HG03354 (cell line): Measurements from ENCODE around the gene TNFRSF13B.

Experiments
- ATAC-seq: cut with Tn5 transposase; IDR thresholded peaks from one replicate; pipeline ENCODE4 v1.9.1; 2021; ENCODE audit warnings: mild to moderate bottlenecking; ENCODE audit not compliant: unreplicated experiment, poor library complexity, severe bottlenecking

TNFRSF13B gene

GRCh38 chr17:16941072-16942036 lies 30.6 kb downstream of the TNFRSF13B start:
- no peak for ATAC-seq

- ATAC-seq: no peak
Measured at GRCh38 chr17:16940116-16940881, 31.6 kb downstream of the TNFRSF13B start.

- no peak for ATAC-seq
Measured at GRCh38 chr17:16939606-16940115, 32.3 kb downstream of the TNFRSF13B start.

- ATAC-seq: no peak
Measured at GRCh38 chr17:16939208-16939576, 32.7 kb downstream of the TNFRSF13B start.

- ATAC-seq: no peak
Measured at GRCh38 chr17:16938496-16939207, 33.3 kb downstream of the TNFRSF13B start.

GRCh38 chr17:16938031-16938430 lies 33.9 kb downstream of the TNFRSF13B start:
- ATAC-seq: no peak

GRCh38 chr17:16937431-16937830 lies 34.5 kb downstream of the TNFRSF13B start:
- ATAC-seq: no peak

GRCh38 chr17:16936536-16937310 lies 35.2 kb downstream of the TNFRSF13B start:
- no peak for ATAC-seq

- ATAC-seq: no peak
Measured at GRCh38 chr17:16935786-16936185, 36.1 kb downstream of the TNFRSF13B start.

GRCh38 chr17:16935241-16935663 lies 36.7 kb downstream of the TNFRSF13B start:
- ATAC-seq: no peak

- no peak for ATAC-seq
Measured at GRCh38 chr17:16934836-16935235, 37.1 kb downstream of the TNFRSF13B start.

- ATAC-seq: no peak
Measured at GRCh38 chr17:16934133-16934795, 37.7 kb downstream of the TNFRSF13B start.

- no peak for ATAC-seq
Measured at GRCh38 chr17:16933317-16934132, 38.4 kb downstream of the TNFRSF13B start.

- no peak for ATAC-seq
Measured at GRCh38 chr17:16932611-16933010, 39.3 kb downstream of the TNFRSF13B start.

- ATAC-seq: no peak
Measured at GRCh38 chr17:16932156-16932555, 39.8 kb downstream of the TNFRSF13B start.

GRCh38 chr17:16931318-16932060 lies 40.4 kb downstream of the TNFRSF13B start:
- ATAC-seq: no peak
